Caco-2 (cell line): Measurements from ENCODE around the gene RSBN1. TPM values are rescaled to one million over a fixed set of nuclear protein-coding genes. Genes with fewer than 3 reads are reported as not detected.

Experiments
- BruUV-seq: library from RNA; stranded (reverse); fragments of 400-500 nt; replicated peaks from 2 replicates; lab custom pipeline; 2021; lab: Mats Ljungman, UMichigan
- CTCF ChIA-PET: fragments of 300-600 bp; sonication (Branson Sonifier 250); formaldehyde crosslinking; loops from one replicate; lab custom pipeline; 2022; ENCODE audit warnings: antibody characterized with exemption; lab: Charles Lee
- POLR2A ChIA-PET: fragments of 300-600 bp; sonication (Branson Sonifier 250); formaldehyde crosslinking; loops from one replicate; lab custom pipeline; 2022; ENCODE audit warnings: antibody characterized with exemption; lab: Charles Lee
- DNase-seq, 2 experiments: peaks; one replicate each; pipeline versions ENCODE4 v3.0.0 to v3.0.0-alpha.2; 2020 to 2022
- H3K27me3 ChIP-seq: replicated peaks from 2 replicates; pipeline ENCODE4 v1.6.0; 2011; ENCODE audit warnings: low read length; ENCODE audit not compliant: control insufficient read depth, insufficient read depth
- H3K36me3 ChIP-seq: 2 replicates; pipeline ENCODE4 v1.5.1; 2011; ENCODE audit warnings: low read length; ENCODE audit not compliant: control insufficient read depth, insufficient read depth
- H3K4me1 ChIP-seq: fragments of 250-450 bp; sonication (Bioruptor Pico); 2 replicates; pipeline ENCODE4 v1.5.1; 2020; ENCODE audit warnings: mild to moderate bottlenecking
- H3K4me3 ChIP-seq: 2 replicates; pipeline ENCODE4 v1.5.1; 2011; ENCODE audit warnings: low read depth, mild to moderate bottlenecking, control low read depth, low read length
- H3K9me3 ChIP-seq: fragments of 250-450 bp; sonication (Bioruptor Pico); 2 replicates; pipeline ENCODE4 v1.5.1; 2020; ENCODE audit warnings: mild to moderate bottlenecking, moderate library complexity
- H3K27ac Mint-ChIP-seq: one replicate; pipeline ENCODE4 v1.8.0; 2022; ENCODE audit warnings: mixed read lengths; ENCODE audit not compliant: unreplicated experiment
- H3K27me3 Mint-ChIP-seq: one replicate; pipeline ENCODE4 v1.8.0; 2022; ENCODE audit warnings: mixed read lengths; ENCODE audit not compliant: insufficient read depth, unreplicated experiment
- H3K36me3 Mint-ChIP-seq: one replicate; pipeline ENCODE4 v1.8.0; 2022; ENCODE audit warnings: mild to moderate bottlenecking, mixed read lengths; ENCODE audit not compliant: insufficient read depth, unreplicated experiment
- H3K4me1 Mint-ChIP-seq: one replicate; pipeline ENCODE4 v1.8.0; 2022; ENCODE audit warnings: low read depth, mixed read lengths; ENCODE audit not compliant: unreplicated experiment
- H3K4me3 Mint-ChIP-seq: one replicate; pipeline ENCODE4 v1.8.0; 2022; ENCODE audit warnings: mild to moderate bottlenecking, moderate library complexity, mixed read lengths; ENCODE audit not compliant: unreplicated experiment
- H3K9me3 Mint-ChIP-seq: one replicate; pipeline ENCODE4 v1.8.0; 2022; ENCODE audit warnings: mixed read lengths; ENCODE audit not compliant: unreplicated experiment
- CTCF ChIP-seq, 2 experiments: fragments of 200-600 bp in 1 of 2; IDR thresholded peaks; 1 replicate in 1 of 2; 2 replicates in 1 of 2; pipeline versions ENCODE4 v1.5.1 to v1.8.0; 2011 to 2022; ENCODE audit warnings: antibody characterized with exemption in 1 of 2, control low read depth in 1 of 2, inconsistent platforms in 1 of 2, low read depth in 1 of 2, low read length in 1 of 2, mild to moderate bottlenecking in 1 of 2, moderate library complexity in 1 of 2; ENCODE audit not compliant: insufficient read depth in 1 of 2, severe bottlenecking in 1 of 2, unreplicated experiment in 1 of 2
- intact Hi-C: fragments of 100-400 bp; cut with micrococcal nuclease; formaldehyde crosslinking; loops from one replicate; pipeline ENCODE4 v1.10.0; 2022; ENCODE audit not compliant: unreplicated experiment
- total RNA-seq: library from RNA; stranded (reverse); gene quantifications from 2 replicates; pipeline ENCODE4 v1.2.3, GENCODE V29; 2022

The RSBN1 gene
- total RNA-seq, 1 experiment from 2014 or later = 7.3 TPM

DNA sequence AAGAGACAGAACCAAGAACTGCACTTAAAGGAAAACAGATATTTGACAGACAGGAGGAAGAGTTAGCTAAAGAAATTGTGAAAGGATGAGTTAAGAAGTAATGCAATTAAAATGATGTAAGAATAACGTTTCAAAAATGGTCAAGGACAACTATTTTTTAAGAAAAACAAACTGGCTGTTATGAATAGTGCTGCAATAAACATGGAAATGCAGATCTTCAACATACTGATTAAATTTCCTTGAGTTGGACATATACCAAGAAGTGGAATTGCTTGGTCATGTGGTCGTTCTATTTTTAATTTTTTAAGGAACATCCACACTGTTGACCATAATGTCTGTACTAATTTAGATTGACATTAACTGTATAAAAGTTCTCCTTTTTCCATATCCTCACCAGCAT is 29.9 kb downstream of the RSBN1 start:
- H3K27me3 Mint-ChIP-seq = no peaks in the 10 kb centered on the region
- H3K27ac Mint-ChIP-seq = no peak overlapping the region
- no peak for DNase-seq
- H3K4me3 Mint-ChIP-seq = no peak overlapping the region
- ChIA-PET POLR2A (no interaction called here), CTCF (no interaction called here)
- peaks cover 5% of the 10 kb centered on the region for H3K36me3 Mint-ChIP-seq
- Histone ChIP-seq H3K36me3 (no peaks in the 10 kb centered on the region; the same call in 1 of the 2 replicates), H3K27me3 (no peaks in the 10 kb centered on the region), H3K4me1 (peaks cover 29% of the 10 kb centered on the region), H3K4me3 (no peak overlapping the region), H3K9me3 (no peaks in the 10 kb centered on the region)
- intact Hi-C loops = no loop called here
- TF ChIP-seq CTCF (IDR thresholded peaks at IDR 0.05; ENCODE audit: insufficient read depth in 1 of 2, low read depth in 1 of 2, low read length in 1 of 2, severe bottlenecking in 1 of 2, unreplicated experiment in 1 of 2) = no peak
- peaks cover 11% of the 10 kb centered on the region for H3K4me1 Mint-ChIP-seq
- no TSS peak for BruUV-seq
- no peaks in the 10 kb centered on the region for H3K9me3 Mint-ChIP-seq

DNA sequence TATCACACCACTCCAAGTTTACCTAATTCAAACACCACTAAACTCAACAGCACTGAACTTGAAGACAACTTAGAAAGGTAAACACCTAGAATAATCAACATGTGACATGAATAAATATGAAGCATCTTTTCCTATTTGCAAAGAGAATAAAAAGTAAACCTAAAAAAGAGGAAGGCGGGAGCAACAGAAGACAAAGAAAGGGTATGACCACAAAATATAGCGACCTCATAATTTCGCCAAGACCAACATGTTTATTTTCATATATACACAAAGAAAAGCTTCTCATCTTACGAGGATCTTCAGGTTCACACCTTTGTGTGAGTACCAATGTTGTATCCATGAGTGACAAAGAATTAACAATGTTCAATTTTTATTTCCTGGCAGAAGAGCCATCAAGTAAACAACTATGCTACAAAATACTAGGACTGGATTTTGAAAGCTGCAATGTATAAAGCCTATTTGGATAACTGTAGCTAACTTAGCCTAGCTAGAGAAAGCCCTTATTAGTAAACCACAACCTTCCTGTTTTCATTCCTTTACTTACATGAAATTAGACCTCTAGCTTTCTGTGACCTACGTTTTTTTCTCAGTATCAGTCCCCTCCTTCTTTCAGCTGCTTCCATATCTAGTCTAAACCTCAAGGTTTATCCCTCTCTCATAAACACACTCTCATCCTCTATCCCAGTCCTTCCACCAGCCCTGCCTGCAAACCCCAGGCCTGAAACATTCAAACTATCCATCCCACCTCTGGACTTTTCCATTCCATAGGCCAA is 31.7 kb downstream of the RSBN1 start:
- Histone ChIP-seq H3K27me3 (no peaks in the 10 kb centered on the region), H3K4me1 (peaks cover 20% of the 10 kb centered on the region), H3K9me3 (no peaks in the 10 kb centered on the region), H3K4me3 (no peak overlapping the region), H3K36me3 (no peaks in the 10 kb centered on the region)
- POLR2A ChIA-PET = no interaction called here
- Mint-ChIP-seq H3K27ac (no peak overlapping the region), H3K9me3 (no peaks in the 10 kb centered on the region), H3K4me3 (no peak overlapping the region), H3K27me3 (no peaks in the 10 kb centered on the region), H3K36me3 (no peaks in the 10 kb centered on the region), H3K4me1 (peaks cover 2% of the 10 kb centered on the region)
- CTCF ChIA-PET = no interaction called here
- DNase-seq = no peak
- intact Hi-C loops = no loop called here
- BruUV-seq = no TSS peak
- no peak for TF ChIP-seq CTCF (IDR thresholded peaks at IDR 0.05; ENCODE audit: insufficient read depth in 1 of 2, low read depth in 1 of 2, low read length in 1 of 2, severe bottlenecking in 1 of 2, unreplicated experiment in 1 of 2)

- CTCF ChIA-PET = no interaction called here
Observed at GRCh38 chr1:113779542-113779941, 32.7 kb downstream of the RSBN1 start.

More at GRCh38 chr1:113779542-113779941, 32.7 kb downstream of the RSBN1 start:
- no peak overlapping the region for H3K4me3 ChIP-seq
- Mint-ChIP-seq H3K27ac (no peak overlapping the region), H3K4me3 (no peak overlapping the region), H3K9me3 (no peaks in the 10 kb centered on the region), H3K4me1 (no peaks in the 10 kb centered on the region), H3K27me3 (no peaks in the 10 kb centered on the region), H3K36me3 (no peaks in the 10 kb centered on the region)
- H3K4me1 ChIP-seq = peaks cover 13% of the 10 kb centered on the region; the same call in 1 of the 2 replicates
- no peaks in the 10 kb centered on the region for H3K27me3 ChIP-seq
- BruUV-seq = no TSS peak
- DNase-seq = no peak
- intact Hi-C loops = no loop called here
- TF ChIP-seq CTCF (IDR thresholded peaks at IDR 0.05; ENCODE audit: insufficient read depth in 1 of 2, low read depth in 1 of 2, low read length in 1 of 2, severe bottlenecking in 1 of 2, unreplicated experiment in 1 of 2) = no peak
- H3K36me3 ChIP-seq = no peaks in the 10 kb centered on the region
- POLR2A ChIA-PET = no interaction called here
- no peaks in the 10 kb centered on the region for H3K9me3 ChIP-seq
